ENCODE measurements around the gene GARIN1A. TPM values are rescaled to one million over a fixed set of nuclear protein-coding genes. Genes with fewer than 3 reads are reported as not detected.
"Not testable (repeated sequence)": the region's sequence is repeated elsewhere in the genome, so short reads cannot be mapped to it uniquely, and the experiment has no call there.

Gene GARIN1A
- under 1 TPM in 2 of 6 donors, not detected in 4; 0.05 to 0.08 TPM for polyA plus RNA-seq (ENCODE audit: low read depth in 6 of 6)

- DNase-seq: no peak
- no peak within 1 kb of the TSS for H3K27ac Mint-ChIP-seq
- no peaks in the 10 kb centered on the region for H3K36me3 Mint-ChIP-seq
- H3K4me1 Mint-ChIP-seq: peaks cover 6 to 7% (median 7%) of the 10 kb centered on the region in 3 donors
- H3K27me3 Mint-ChIP-seq: peaks cover 15 to 33% (median 30%) of the 10 kb centered on the region in 3 donors
- peak within 1 kb of the TSS in 1 of 8 donors; percentile 1 for H3K4me3 Mint-ChIP-seq
- no peaks in the 10 kb centered on the region for H3K9me3 Mint-ChIP-seq
- no peak for ATAC-seq (ENCODE audit: low read depth in 2 of 2)
Observed at GRCh38 chr7:128671992-128672391, at the start of gene GARIN1A. GARIN1A (plus strand) TSS chr7:128672292; CDS start chr7:128672398, 106 bp downstream.

GRCh38 chr7:128627124-128627523 lies 45.0 kb upstream of the GARIN1A start:
- H3K27ac Mint-ChIP-seq: not testable (repeated sequence)

GRCh38 chr7:128633915-128634314 lies 38.2 kb upstream of the GARIN1A start:
- H3K27me3 Mint-ChIP-seq; H3K4me1 Mint-ChIP-seq; DNase-seq; ATAC-seq (ENCODE audit: low read depth in 2 of 2); H3K9me3 Mint-ChIP-seq; H3K4me3 Mint-ChIP-seq: not testable (repeated sequence)
- H3K27ac Mint-ChIP-seq: peak overlapping the region in 1 of 6 donors; percentile 74
- H3K36me3 Mint-ChIP-seq: peaks cover 10 to 21% of the 10 kb centered on the region in 2 donors

More at GRCh38 chr7:128627124-128627523, 45.0 kb upstream of the GARIN1A start:
- peaks cover 5 to 11% of the 10 kb centered on the region in 2 donors for H3K36me3 Mint-ChIP-seq
- ATAC-seq (ENCODE audit: low read depth in 2 of 2); DNase-seq; H3K9me3 Mint-ChIP-seq; H3K4me1 Mint-ChIP-seq; H3K4me3 Mint-ChIP-seq; H3K27me3 Mint-ChIP-seq: not testable (repeated sequence)

GRCh38 chr7:128645206-128645605 lies 26.9 kb upstream of the GARIN1A start:
- not testable (repeated sequence) for H3K4me3 Mint-ChIP-seq; H3K36me3 Mint-ChIP-seq; H3K4me1 Mint-ChIP-seq; ATAC-seq (ENCODE audit: low read depth in 2 of 2); DNase-seq; H3K9me3 Mint-ChIP-seq; H3K27me3 Mint-ChIP-seq
- H3K27ac Mint-ChIP-seq: peak overlapping the region in 1 of 6 donors; percentile 48

- not testable (repeated sequence) for H3K27me3 Mint-ChIP-seq; H3K36me3 Mint-ChIP-seq; H3K4me1 Mint-ChIP-seq; H3K4me3 Mint-ChIP-seq; ATAC-seq (ENCODE audit: low read depth in 2 of 2); DNase-seq; H3K9me3 Mint-ChIP-seq
- peak overlapping the region in 3 of 6 donors; percentile 48 to 95 (median 84) for H3K27ac Mint-ChIP-seq
Observed at GRCh38 chr7:128645844-128646243, 26.2 kb upstream of the GARIN1A start.

- not testable (repeated sequence) for H3K27me3 Mint-ChIP-seq; H3K36me3 Mint-ChIP-seq; H3K27ac Mint-ChIP-seq; H3K4me3 Mint-ChIP-seq; H3K9me3 Mint-ChIP-seq; DNase-seq; H3K4me1 Mint-ChIP-seq; ATAC-seq (ENCODE audit: low read depth in 2 of 2)
Observed at GRCh38 chr7:128646877-128647276, 25.2 kb upstream of the GARIN1A start.

GRCh38 chr7:128651096-128651495 lies 21.0 kb upstream of the GARIN1A start:
- not testable (repeated sequence) for DNase-seq; H3K36me3 Mint-ChIP-seq; H3K27ac Mint-ChIP-seq; H3K27me3 Mint-ChIP-seq; H3K4me3 Mint-ChIP-seq; H3K4me1 Mint-ChIP-seq; H3K9me3 Mint-ChIP-seq; ATAC-seq (ENCODE audit: low read depth in 2 of 2)

GRCh38 chr7:128652606-128653005 lies 19.5 kb upstream of the GARIN1A start:
- not testable (repeated sequence) for H3K9me3 Mint-ChIP-seq; H3K27me3 Mint-ChIP-seq; H3K36me3 Mint-ChIP-seq; DNase-seq; ATAC-seq (ENCODE audit: low read depth in 2 of 2); H3K4me1 Mint-ChIP-seq; H3K4me3 Mint-ChIP-seq; H3K27ac Mint-ChIP-seq

- ATAC-seq (ENCODE audit: low read depth in 2 of 2); H3K4me3 Mint-ChIP-seq; DNase-seq; H3K36me3 Mint-ChIP-seq; H3K9me3 Mint-ChIP-seq; H3K27ac Mint-ChIP-seq; H3K4me1 Mint-ChIP-seq; H3K27me3 Mint-ChIP-seq: not testable (repeated sequence)
Observed at GRCh38 chr7:128653197-128653596, 18.9 kb upstream of the GARIN1A start.

GRCh38 chr7:128654080-128654479 lies 18.0 kb upstream of the GARIN1A start:
- not testable (repeated sequence) for H3K9me3 Mint-ChIP-seq; ATAC-seq (ENCODE audit: low read depth in 2 of 2); H3K27ac Mint-ChIP-seq; H3K36me3 Mint-ChIP-seq; DNase-seq; H3K27me3 Mint-ChIP-seq; H3K4me3 Mint-ChIP-seq; H3K4me1 Mint-ChIP-seq

GRCh38 chr7:128654501-128654900 lies 17.6 kb upstream of the GARIN1A start:
- H3K36me3 Mint-ChIP-seq; H3K27me3 Mint-ChIP-seq; H3K9me3 Mint-ChIP-seq; ATAC-seq (ENCODE audit: low read depth in 2 of 2); H3K4me1 Mint-ChIP-seq; H3K4me3 Mint-ChIP-seq; H3K27ac Mint-ChIP-seq; DNase-seq: not testable (repeated sequence)

GRCh38 chr7:128658428-128658827 lies 13.7 kb upstream of the GARIN1A start:
- Mint-ChIP-seq H3K27ac (peak overlapping the region in 2 of 6 donors; percentile 38 to 76), H3K9me3 (peaks cover 6 to 23% (median 13%) of the 10 kb centered on the region in 7 donors), H3K36me3 (peaks cover 10 to 14% of the 10 kb centered on the region in 2 donors)
- DNase-seq; ATAC-seq (ENCODE audit: low read depth in 2 of 2); H3K4me1 Mint-ChIP-seq; H3K27me3 Mint-ChIP-seq; H3K4me3 Mint-ChIP-seq: not testable (repeated sequence)

- Mint-ChIP-seq H3K9me3 (peaks cover 6 to 23% (median 13%) of the 10 kb centered on the region in 7 donors), H3K27ac (no peak overlapping the region), H3K36me3 (peaks cover 10 to 14% of the 10 kb centered on the region in 2 donors)
Observed at GRCh38 chr7:128660596-128660995, 11.5 kb upstream of the GARIN1A start.

GRCh38 chr7:128661446-128661845 lies 10.6 kb upstream of the GARIN1A start:
- H3K4me1 Mint-ChIP-seq: peaks cover 0 to 3% (median 0%) of the 10 kb centered on the region in 3 donors
- H3K27me3 Mint-ChIP-seq: no peaks in the 10 kb centered on the region
- DNase-seq (no peak), ATAC-seq (ENCODE audit: low read depth in 2 of 2) (no peak)
- peaks cover 6 to 23% (median 13%) of the 10 kb centered on the region in 7 donors for H3K9me3 Mint-ChIP-seq
- peak overlapping the region in 2 of 6 donors; percentile 12 to 57 for H3K27ac Mint-ChIP-seq
- peaks cover 10 to 14% of the 10 kb centered on the region in 2 donors for H3K36me3 Mint-ChIP-seq
- no peak overlapping the region for H3K4me3 Mint-ChIP-seq

More at GRCh38 chr7:128660596-128660995, 11.5 kb upstream of the GARIN1A start:
- Mint-ChIP-seq H3K27me3 (no peaks in the 10 kb centered on the region), H3K4me3 (no peak overlapping the region), H3K4me1 (peaks cover 0 to 3% (median 0%) of the 10 kb centered on the region in 3 donors)
- ATAC-seq (ENCODE audit: low read depth in 2 of 2): no peak
- no peak for DNase-seq

Data from naive B cell (primary cell).